T47D (cell line): ENCODE data around the gene CIBAR2.

Source experiments
- DNase-seq, 2 experiments: peaks; one replicate each; pipeline versions ENCODE4 v3.0.0 to v3.0.0-alpha.2; 2011 to 2012; ENCODE audit warnings: low read depth in 1 of 2, low spot score in 1 of 2
- JUND ChIP-seq: IDR thresholded peaks from 2 replicates; pipeline ENCODE4 v1.6.1; 2012; ENCODE audit warnings: low read depth
- in situ Hi-C: cut with HindIII; loops from 2 replicates; pipeline ENCODE4 v1.10.0; 2016; ENCODE audit warnings: low sequenced_read_pairs, low pct_unique_long_range_greater_than_20kb

CIBAR2 gene

GRCh38 chr16:85140455-85141012, 28.3 kb upstream of the CIBAR2 start:
- in situ Hi-C loops = no loop called here
- DNase-seq = no peak
- no peak for TF ChIP-seq JUND

GRCh38 chr16:85139881-85140339, 27.6 kb upstream of the CIBAR2 start:
- in situ Hi-C loops = no loop called here

GRCh38 chr16:85138825-85139627, 26.8 kb upstream of the CIBAR2 start:
- in situ Hi-C loops = no loop called here
- no peak for TF ChIP-seq JUND
- peak in 1 of 2 experiments; percentile 83 for DNase-seq

More at GRCh38 chr16:85139881-85140339, 27.6 kb upstream of the CIBAR2 start:
- no peak for TF ChIP-seq JUND
- DNase-seq = no peak

GRCh38 chr16:85138073-85138824, 26.0 kb upstream of the CIBAR2 start:
- no peak for TF ChIP-seq JUND
- in situ Hi-C loops = no loop called here

GRCh38 chr16:85137323-85138072, 25.2 kb upstream of the CIBAR2 start:
- peak; percentile 53 to 71 for DNase-seq
- TF ChIP-seq JUND = no peak
- in situ Hi-C loops = no loop called here

More at GRCh38 chr16:85138073-85138824, 26.0 kb upstream of the CIBAR2 start:
- no peak for DNase-seq

- DNase-seq = peak in 1 of 2 experiments; percentile 42
- in situ Hi-C loops = no loop called here
- TF ChIP-seq JUND = no peak
These were observed 24.5 kb upstream of the CIBAR2 start for GRCh38 chr16:85136702-85137322.

- no peak for TF ChIP-seq JUND
- in situ Hi-C loops = no loop called here
- no peak for DNase-seq
These were observed 24.0 kb upstream of the CIBAR2 start for GRCh38 chr16:85136213-85136701.

GRCh38 chr16:85134789-85135142, 22.5 kb upstream of the CIBAR2 start:
- in situ Hi-C loops = no loop called here
- TF ChIP-seq JUND = no peak
- no peak for DNase-seq

- no peak for DNase-seq
- no peak for TF ChIP-seq JUND
- in situ Hi-C loops = no loop called here
These were observed 22.0 kb upstream of the CIBAR2 start for GRCh38 chr16:85134076-85134788.

GRCh38 chr16:85133290-85133599, 21.0 kb upstream of the CIBAR2 start:
- TF ChIP-seq JUND = no peak
- no peak for DNase-seq
- in situ Hi-C loops = no loop called here

GRCh38 chr16:85132456-85133289, 20.4 kb upstream of the CIBAR2 start:
- in situ Hi-C loops = no loop called here
- TF ChIP-seq JUND = no peak
- no peak for DNase-seq
